G401.6 (cell line): ENCODE results near the gene SBNO1.
"Not testable (repeated sequence)": the region's sequence is repeated elsewhere in the genome, so short reads cannot be mapped to it uniquely, and the experiment has no call there.

ENCODE experiments used
- FAIRE-seq: peaks from 2 replicates; lab custom pipeline; 2012; peaks lifted over from hg19 to GRCh38; lab: Jason Lieb, UNC

SBNO1 gene

DNA sequence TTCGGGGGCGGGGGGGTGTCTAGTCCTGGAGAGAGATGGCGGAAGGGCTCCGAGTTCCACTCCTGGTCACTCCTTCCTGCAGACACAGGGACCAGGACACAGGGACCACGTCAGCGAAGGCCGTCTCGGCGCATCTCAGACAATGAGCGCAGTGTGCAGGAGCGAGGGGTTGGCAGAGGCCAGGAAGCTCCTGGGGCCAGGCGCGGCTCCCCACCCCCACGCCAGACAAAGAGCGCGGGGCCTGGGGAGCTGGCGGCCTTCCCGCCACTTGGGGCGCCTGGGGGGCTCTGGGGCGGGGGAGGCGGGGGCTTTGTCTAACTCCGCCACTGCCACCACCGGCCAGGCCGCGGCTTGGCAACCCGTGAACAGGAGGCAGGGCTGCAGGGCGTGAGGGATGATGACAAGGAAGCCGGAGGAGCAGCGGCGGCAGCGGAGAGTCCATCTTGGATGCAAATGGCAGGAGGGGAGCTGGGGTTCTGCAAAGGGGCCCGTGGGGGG is 95.2 kb downstream of the SBNO1 start:
- FAIRE-seq: no peak

DNA sequence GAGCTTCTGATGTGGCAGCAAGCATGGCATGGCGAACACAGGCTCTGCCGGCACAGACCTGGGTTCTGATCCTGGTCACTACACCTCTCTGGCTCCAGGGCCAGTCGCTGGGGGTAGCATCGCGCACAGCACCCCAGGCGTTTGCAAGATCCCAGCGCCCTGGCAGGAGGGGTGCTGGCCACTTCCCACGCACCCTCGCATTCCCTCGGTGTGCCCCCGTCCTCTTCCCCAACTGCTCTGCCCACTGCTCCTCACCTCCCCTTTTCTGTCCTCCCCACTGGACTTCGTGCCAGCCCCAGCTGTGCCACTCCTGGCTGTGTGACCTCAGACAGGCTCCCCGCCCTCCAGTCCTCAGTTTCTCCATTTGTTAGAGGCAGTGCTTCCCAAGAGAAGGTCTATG is 95.8 kb downstream of the SBNO1 start:
- FAIRE-seq: no peak

DNA sequence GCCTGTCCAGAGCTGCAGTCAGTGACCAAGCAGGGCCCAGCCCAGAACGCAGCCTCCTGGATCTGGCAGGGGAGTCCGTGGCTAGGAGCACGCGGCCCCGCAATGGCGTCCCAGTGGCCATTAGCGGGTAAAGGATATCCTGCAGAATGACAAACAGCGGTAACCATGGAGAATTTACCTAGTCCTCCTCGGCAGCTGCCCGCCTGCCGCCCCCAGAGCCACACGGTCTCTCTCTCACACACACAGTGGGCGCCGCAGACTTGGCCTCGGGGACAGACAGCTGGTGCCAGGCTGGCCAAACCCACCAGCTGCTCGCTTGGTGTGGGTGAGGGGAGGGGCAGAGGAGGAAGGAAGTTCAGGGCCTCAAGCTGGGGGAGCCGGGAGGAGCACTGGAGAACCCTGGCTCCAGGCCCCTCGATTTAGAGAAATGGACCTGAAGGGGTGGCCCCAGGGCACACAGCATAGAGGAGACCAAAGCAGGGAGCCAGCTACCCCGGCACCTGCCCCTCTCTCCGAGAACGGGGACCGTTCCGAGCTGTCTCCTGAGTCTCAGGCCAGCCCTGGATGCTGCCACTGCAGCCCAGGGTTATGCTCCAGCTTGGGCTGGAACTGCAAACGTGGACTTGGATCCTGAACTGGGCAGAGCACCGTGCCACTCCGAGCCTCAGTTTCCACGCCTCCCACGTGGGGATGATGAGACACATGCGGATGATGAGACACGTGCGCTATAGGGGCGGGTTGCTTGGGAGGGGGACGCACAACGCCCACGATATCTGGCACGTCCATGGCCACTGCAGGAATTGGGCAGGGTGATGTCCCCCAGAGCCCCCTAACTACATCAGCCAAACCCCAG is 96.4 kb downstream of the SBNO1 start:
- no peak for FAIRE-seq

DNA sequence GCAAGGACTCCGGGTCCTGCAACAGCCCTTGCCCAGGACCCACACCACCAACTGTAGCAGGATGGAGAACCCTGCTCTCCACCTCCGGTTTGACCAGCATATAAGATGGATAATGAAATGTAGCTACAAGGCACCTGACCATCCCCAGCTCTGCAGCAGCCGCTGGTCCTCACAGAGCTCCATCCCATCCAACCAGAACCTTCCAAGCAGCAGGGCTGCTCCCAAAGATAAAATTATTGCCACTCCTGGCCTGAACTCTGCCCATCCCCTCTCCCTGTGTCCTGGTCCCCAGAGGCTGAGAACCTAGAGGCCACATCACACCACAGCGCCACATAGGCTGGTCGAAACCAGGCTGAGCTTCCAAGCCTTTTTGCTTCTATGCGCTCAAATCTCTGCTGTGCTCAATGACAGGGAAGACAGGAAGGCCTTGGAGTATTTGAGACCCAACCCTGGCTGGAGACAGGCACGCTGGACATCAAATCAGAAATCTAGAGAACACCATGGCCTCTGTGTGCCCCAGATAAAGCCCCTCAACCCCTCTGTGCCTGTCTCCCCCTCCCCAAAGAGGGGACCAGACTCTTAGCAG is 97.2 kb downstream of the SBNO1 start:
- FAIRE-seq: no peak

DNA sequence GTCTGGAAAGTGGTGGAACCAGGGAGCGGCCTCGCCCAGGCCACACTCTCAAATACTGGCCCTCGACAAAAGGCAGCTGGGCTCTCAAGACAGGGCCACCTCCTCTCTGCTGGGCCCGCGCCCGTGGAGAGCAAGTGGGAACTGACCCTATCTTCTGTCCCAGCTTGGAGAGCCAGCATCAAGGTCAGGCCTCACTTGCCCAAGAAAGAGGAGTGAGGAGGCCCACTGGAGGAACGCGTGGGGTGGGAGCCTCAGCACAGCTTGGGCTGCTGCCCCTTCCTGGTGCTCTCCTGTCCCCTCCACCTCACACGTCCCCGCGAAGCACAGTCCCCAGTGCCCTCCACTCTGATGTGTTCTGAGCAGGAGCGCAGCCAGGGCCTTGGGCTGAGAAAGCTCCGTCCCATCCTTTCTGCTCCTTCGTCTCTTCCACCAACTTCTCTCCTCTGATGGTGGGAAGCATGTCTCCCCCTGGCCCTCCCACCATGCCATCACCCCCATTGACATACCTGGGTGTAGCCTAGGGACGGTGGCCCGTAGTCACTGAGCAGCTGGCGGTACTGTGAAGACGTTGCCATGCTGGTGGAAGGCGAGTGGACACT is 97.9 kb downstream of the SBNO1 start:
- FAIRE-seq: no peak

DNA sequence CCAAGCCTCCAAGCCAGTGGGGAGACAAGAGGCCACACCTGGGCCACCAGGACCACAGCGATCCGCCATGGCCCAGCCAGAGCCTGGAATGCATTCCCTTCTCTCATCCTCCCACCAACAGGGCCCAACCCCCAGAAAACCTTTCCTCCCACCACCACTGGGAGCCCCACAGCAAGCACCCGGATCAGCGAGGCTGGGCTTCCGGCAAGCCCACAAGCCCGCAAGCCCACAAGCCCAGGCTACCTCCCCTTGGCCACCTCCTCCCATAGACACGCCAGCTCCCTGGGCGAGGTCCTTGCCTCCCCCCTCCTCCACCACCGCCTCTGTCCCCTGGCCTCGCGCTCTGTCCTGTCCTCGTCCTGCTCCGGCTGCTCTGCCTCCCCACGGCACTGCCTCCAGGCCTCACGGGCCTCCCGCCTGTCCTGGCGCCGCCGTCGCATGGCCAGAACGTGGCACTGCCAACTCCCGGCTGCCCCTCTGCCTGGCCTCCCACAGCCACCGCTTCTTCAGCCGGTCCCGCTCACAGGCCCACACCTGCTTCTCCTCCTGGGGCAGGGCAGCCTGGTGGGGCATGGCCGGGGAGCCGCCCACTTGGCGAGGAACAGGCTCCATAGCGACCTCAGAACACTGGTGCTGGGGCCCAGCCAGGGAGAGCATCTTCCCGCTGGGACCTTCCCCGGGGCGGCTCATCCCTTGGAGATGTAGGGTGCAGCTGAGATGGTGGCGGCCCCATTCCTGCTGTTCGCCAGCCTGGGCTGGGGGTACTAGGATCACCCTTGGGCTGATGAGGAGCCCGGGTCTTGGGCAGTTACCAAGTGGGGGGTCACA is 98.6 kb downstream of the SBNO1 start:
- no peak for FAIRE-seq

DNA sequence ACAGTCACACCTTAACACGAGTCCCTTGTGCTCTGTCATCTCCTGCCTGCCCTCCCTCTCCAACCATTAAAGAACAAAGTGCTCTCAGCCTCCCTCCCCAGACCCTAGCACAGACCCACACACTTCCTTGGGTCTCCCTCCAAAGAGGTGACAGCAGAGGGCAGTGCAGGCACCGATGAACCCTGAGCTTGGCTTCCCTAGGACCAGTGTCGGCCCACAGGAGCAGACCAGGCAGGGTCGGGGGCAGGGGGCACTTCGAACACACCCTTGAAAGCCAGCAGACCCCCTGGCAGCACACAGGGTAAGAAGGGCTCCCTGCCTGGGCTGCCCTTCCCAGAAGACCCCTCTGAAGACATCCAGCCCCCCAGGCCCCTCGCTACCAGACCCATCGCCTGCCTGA is 100.0 kb downstream of the SBNO1 start:
- FAIRE-seq: no peak

DNA sequence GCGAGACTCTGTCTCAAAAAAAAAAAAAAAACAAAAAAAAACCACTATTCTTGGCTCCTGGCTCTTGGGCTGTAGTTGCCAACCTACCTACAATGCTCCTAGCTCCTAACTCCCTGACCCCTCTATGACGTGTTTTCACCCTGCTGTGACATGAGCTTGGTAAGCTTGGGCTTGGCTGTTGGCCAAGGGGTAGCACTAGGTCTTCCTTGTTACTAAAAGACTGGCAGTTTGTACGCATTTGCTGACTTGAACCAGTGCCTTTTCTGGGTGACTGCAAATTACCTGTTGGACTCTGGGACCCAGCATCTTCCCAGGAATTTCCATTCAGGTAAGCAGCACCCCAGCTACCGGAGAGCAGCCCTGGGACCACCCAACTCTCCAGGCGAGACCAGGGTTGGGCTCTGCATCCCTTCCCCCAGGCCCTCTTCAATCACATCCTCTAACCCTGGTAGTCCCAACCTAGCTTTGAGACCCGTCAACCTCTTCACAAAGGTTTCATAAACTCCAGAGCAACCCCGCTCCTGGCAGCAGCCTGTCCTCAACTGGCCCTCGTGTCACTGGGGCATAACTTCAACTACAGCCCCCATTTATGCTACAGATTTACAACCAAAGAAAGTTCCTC is 101.3 kb downstream of the SBNO1 start:
- FAIRE-seq: no peak

DNA sequence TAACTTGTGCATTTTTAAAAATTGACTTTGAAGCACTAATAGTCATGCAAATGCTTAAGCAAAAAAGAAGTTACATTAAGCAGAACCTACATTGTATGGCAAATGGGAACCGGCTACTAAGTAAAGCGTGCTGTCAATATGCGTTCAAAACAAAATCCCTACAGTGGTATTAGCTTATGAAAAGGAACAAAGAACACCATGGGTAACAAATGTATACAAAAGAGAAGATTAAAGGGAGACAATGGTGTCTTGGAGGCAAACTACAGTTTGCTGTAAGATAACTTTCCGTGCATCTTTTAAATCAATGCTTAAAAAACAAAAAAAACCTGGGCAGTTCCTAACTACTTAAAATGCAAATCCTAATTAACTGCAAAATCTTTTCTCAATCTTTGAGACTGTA is 103.5 kb downstream of the SBNO1 start:
- FAIRE-seq: no peak

DNA sequence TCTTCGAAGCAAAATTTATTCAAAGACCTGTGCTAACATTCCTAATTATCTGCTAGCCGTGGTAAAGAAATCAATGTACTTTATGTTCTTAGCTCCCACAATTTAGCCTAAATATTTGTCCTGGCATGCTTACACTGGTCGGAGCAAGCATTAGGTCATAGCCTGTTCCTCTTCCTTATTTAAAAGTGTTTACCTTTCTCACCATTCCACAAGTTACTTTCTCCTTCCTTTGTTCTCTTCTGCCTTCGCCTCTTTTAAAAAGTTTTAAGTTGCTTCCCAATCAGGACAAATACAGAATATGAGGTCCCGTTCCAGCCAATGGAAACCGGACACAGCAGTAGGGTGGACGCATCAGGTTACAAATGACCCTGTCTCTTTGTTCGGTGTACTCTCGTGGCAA is 104.6 kb downstream of the SBNO1 start:
- FAIRE-seq: no peak

DNA sequence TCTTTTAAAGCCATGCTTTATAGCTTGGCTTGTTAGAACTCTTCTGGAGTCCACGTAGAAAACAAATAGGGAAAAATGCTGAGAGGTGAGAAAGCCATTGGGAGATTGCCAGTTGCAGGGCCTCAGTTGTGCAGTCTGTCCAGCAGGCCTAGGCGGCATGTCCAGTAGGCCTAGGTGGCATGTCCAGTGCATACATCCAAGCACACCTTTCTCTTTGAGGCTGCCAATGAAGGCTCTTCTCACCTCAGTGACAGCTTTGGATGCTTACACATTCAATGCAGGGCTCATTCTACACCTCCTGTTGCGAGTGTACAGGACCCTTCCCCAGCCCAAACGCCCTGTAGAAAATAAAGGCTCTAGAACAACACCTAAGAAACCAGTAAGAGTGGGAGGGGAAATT is 106.1 kb downstream of the SBNO1 start:
- no peak for FAIRE-seq

DNA sequence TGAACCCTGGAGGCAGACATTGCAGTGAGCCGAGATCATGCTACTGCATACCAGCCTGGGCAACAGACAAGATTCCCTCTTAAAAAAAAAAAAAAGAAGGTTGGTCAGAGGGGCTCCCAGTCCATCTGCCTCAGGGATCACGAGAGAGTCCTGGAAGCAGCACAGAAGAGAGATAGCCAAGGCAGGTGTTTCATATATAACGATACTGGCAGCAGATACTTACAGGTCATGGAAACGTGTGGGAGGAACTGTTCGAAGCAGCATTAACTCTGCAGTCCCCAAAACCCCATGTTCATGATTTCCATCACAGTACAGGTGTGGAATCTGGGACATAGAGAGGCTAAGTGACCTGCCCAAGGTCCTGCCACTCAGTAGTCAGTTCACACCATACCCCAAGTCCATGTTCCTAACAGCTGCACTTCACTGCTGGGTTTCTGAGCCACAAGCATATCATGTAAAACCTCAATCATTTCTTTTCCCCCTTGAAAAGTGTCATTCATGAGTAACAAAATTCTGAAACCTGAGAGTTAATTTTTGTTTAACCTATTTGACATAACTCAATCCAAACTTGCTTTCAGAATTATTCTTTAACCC is 109.7 kb downstream of the SBNO1 start:
- no peak for FAIRE-seq

DNA sequence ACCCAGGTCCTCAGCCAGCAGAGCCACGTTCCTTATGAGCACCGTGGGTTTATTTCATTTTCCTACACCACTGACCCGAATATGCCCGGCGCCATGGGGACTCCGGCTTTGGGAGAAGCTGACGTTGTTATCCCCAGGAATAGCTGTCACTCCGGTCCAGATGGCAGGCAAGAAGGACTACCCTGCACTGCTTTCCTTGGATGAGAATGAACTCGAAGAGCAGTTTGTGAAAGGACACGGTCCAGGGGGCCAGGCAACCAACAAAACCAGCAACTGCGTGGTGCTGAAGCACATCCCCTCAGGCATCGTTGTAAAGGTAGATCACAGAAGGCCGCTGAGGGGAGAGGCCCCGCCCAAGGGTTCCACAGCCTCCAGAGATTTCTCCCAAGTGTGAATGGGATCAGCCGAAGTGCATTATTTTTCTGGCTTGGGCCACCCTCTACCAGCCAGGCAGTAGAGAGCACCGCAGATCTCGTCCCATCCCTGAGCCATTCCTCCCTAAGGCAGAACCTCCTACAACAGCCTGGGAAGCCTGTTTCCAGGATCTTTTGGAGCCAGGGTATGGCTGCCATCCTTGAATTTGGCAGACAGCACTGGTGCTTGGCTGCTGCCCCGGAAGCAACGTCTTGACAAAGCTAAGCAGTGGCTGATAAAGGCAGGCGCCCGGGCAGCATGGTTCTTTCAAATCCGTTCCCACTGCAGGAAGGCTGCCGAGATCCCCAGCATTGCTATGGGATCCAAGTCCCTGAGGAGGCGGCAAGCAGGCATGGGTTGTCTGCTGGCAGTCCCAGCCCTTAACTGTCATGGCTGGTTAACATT is 110.8 kb downstream of the SBNO1 start:
- no peak for FAIRE-seq

DNA sequence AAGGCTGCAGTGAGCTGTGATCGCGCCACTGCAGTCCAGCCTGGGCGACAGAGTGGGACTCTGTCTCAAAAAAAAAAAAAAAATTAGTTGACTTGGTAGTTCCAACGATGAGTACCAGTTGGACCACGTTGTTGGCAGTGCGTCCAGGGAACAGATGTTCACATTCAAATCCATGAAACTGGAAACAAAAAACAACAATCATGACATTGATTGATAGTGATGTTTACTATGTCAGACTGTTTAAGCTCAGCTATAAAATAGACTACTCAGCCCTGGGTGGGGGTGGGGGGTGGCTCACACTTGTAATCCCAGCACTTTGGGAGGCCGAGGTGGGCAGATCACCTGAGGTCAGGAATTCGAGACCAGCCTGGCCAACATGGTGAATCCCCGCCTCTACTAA is 112.3 kb downstream of the SBNO1 start:
- not testable (repeated sequence) for FAIRE-seq

DNA sequence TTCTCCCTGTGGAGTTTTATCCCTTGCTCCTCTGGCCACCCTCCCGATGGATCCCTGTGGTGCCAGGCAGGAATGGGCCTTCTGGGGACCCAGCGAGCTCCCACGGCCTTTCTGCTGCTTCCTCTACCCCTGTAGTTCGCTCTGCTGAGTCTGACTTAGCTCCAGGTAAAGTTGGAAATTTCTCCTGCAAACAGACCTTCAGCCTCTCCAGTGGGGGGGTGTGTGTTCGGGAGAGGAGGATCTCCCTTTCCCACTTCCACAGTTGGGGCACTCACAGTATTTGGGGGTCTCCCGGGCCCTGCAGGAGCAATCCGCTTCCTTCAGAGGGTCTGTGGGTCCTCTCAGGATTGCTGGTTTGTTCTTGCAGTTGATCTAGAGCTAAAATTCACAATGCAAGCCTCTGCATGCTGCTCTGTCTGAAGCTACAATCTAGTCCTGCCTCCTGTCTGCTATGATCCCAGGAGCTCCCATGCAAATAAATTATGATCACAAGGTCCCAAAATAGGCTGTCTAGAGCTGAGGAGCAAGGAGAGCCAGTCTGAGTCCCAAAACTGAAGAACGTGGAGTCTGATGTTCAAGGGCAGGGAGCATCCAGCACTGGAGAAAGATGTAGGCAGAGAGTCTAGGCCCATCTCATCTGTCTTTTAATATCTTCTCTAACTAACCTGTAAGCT is 113.1 kb downstream of the SBNO1 start:
- no peak for FAIRE-seq

DNA sequence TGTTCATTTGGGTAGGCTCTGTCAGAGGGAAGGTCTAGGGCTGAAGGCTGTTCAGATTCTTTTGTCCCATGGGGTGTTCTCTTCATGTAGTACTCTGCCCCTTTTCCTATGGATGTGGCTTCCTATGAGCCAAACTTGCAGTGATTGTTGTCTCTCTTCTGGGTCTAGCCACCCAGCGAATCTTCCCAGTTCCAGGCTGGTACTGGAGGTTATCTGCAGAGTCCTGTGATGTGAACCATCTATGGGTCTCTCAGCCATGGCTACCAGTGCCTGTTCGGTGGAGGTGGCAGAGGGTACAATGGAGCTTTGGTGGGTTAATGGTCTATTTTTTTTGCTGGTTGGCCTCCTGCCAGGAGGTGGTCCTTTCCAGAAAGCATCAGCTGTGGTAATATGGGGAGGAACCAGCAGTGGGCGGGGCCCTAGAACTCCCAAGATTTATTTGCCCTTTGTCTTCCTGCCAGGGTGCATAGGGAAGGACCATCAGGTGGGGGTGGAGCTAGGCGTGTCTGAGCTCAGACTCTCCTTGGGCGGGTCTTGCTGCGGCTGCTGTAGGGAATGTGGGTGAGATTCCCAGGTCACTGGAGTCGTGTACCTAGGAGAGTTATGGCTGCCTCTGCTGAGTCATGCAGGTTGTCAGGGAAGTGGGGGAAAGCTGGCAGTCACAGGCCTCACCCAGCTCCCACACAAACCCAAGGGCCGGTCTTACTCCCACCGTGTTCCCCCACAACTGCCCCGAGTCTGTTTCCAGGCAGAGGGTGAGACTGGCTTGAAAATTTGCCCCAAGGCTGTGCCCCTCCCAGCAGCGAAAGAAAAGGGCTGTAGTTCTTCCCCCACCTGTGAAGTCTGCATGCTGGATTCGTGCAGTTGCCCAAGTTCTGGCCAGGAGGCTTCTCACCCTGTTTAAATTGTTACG is 113.9 kb downstream of the SBNO1 start:
- FAIRE-seq: no peak

DNA sequence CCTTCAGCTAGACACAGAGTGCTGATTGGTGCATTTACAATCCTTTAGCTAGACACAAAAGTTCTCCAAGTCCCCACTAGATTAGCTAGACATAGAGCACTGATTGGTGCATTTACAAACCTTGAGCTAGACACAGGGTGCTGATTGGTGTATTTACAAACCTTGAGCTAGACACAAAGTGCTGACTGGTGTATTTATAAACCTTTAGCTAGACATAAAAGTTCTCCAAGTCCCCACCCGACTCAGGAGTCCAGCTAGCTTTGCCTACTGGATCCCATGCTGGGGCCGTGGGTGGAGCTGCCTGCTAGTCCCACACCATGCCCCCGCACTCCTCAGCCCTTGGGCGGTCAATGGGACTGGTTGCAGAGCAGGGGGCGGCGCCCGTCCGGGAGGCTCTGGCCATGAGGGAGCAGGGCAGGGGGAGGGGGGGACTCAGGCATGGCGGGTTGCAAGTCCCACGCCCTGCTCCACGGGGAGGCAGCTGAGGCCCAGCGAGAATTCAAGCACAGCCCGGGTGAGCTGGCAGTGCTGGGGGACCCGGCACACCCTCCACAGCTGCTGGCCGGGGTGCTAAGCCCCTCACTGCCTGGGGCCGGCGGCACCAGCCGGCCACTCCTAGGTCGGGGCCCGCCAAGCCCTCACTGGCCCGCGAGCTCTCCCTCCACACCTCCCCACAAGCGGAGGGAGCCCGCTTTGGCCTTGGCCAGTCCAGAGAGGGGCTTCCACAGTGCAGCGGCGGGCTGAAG is 115.5 kb downstream of the SBNO1 start:
- FAIRE-seq: not testable (repeated sequence)

DNA sequence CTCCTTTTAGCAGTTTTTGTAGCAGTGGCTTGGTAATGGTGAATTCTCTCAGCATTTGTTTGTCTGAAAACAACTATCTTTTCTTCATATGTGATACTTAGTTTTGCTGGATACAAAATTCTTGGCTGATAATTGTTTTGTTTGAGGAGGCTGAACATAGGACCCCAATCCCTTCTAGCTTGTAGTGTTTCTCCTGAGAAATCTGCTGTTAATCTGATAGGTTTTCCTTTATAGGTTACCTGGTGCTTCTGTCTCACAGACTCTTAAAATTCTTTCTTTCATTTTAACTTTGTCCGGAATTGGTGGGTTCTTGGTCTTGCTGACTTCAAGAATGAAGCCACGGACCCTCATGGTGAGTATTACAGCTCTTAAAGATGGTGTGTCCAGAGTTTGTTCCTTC is 116.5 kb downstream of the SBNO1 start:
- not testable (repeated sequence) for FAIRE-seq
